Loucy (cell line): ENCODE data around the gene WHRN.

ENCODE experiments used
- H2AFZ ChIP-seq: fragments of 200-600 bp; sonication (generic); 2 replicates; pipeline ENCODE4 v1.6.0; 2016; ENCODE audit warnings: antibody characterized with exemption, mild to moderate bottlenecking, low read length, moderate library complexity
- H3F3A ChIP-seq: fragments of 200-600 bp; 2 replicates; pipeline ENCODE4 v1.6.0; 2016; ENCODE audit warnings: antibody characterized with exemption, low read depth, mild to moderate bottlenecking
- H3K27me3 ChIP-seq: fragments of 200-600 bp; sonication (generic); 2 replicates; pipeline ENCODE4 v1.6.1; 2014; ENCODE audit warnings: low read length, mild to moderate bottlenecking; ENCODE audit not compliant: insufficient read depth, poor library complexity, severe bottlenecking
- H3K36me3 ChIP-seq: fragments of 200-600 bp; sonication (generic); 2 replicates; pipeline ENCODE4 v1.6.1; 2016; ENCODE audit warnings: low read length; ENCODE audit not compliant: insufficient read depth
- H3K4me1 ChIP-seq: fragments of 200-600 bp; sonication (generic); 2 replicates; pipeline ENCODE4 v1.5.1; 2014; ENCODE audit warnings: low read length, mild to moderate bottlenecking; ENCODE audit not compliant: insufficient read depth, poor library complexity, severe bottlenecking
- H3K4me2 ChIP-seq: fragments of 200-600 bp; sonication (generic); 2 replicates; pipeline ENCODE4 v1.6.0; 2014; ENCODE audit warnings: antibody characterized with exemption, low read length, low read depth, mild to moderate bottlenecking; ENCODE audit not compliant: poor library complexity, severe bottlenecking
- H3K4me3 ChIP-seq: fragments of 200-600 bp; sonication (generic); 2 replicates; pipeline ENCODE4 v1.5.1; 2014; ENCODE audit warnings: low read length, mild to moderate bottlenecking, mixed read lengths; ENCODE audit not compliant: poor library complexity, severe bottlenecking
- H3K79me2 ChIP-seq: fragments of 200-600 bp; sonication (generic); 2 replicates; pipeline ENCODE4 v1.6.1; 2014; ENCODE audit warnings: low read length; ENCODE audit not compliant: insufficient read depth
- H3K9ac ChIP-seq: fragments of 200-600 bp; sonication (generic); 2 replicates; pipeline ENCODE4 v1.6.0; 2014; ENCODE audit warnings: mild to moderate bottlenecking, low read depth, low read length, moderate library complexity; ENCODE audit not compliant: poor library complexity, severe bottlenecking
- H3K9me2 ChIP-seq: fragments of 200-600 bp; sonication (generic); replicated peaks from 2 replicates; pipeline ENCODE4 v1.6.1; 2016; ENCODE audit warnings: low read depth, low read length, mixed read lengths
- H3K9me3 ChIP-seq: fragments of 200-600 bp; sonication (generic); 2 replicates; pipeline ENCODE4 v1.6.1; 2014; ENCODE audit warnings: mild to moderate bottlenecking, antibody characterized with exemption, low read length, low read depth; ENCODE audit not compliant: insufficient read depth
- H4K20me1 ChIP-seq: fragments of 200-600 bp; sonication (generic); 2 replicates; pipeline ENCODE4 v1.6.0; 2014; ENCODE audit warnings: antibody characterized with exemption, low read length, mild to moderate bottlenecking; ENCODE audit not compliant: insufficient read depth, poor library complexity, severe bottlenecking
- CTCF ChIP-seq: fragments of 200-600 bp; sonication (generic); conservative IDR thresholded peaks from 2 replicates; pipeline ENCODE4 v1.5.1; 2014; ENCODE audit warnings: mild to moderate bottlenecking, antibody characterized with exemption, low read length
- EZH2phosphoT487 ChIP-seq: fragments of 200-600 bp; IDR thresholded peaks from 2 replicates; pipeline ENCODE4 v1.6.1; 2018; ENCODE audit warnings: antibody characterized with exemption, mild to moderate bottlenecking, moderate library complexity, borderline replicate concordance

WHRN gene

GRCh38 chr9:114370251-114370967 lies 134.9 kb downstream of the WHRN start:
- TF ChIP-seq EZH2phosphoT487 (no peak), CTCF (no peak)
- peaks cover 60% of the 10 kb centered on the region for H3K4me1 ChIP-seq
- H3K79me2 ChIP-seq = peaks cover 50% of the 10 kb centered on the region
- H3K4me3 ChIP-seq = peak overlapping the region; percentile 73
- H2AFZ ChIP-seq = no peak overlapping the region
- H3K36me3 ChIP-seq = peaks cover 65% of the 10 kb centered on the region; the same call in 1 of the 2 replicates
- H3K4me2 ChIP-seq = peak overlapping the region; percentile 95
- peaks cover 13% of the 10 kb centered on the region; the same call in 1 of the 2 replicates for H3F3A ChIP-seq
- H4K20me1 ChIP-seq = no peaks in the 10 kb centered on the region
- peak overlapping the region; percentile 82 for H3K9ac ChIP-seq
- H3K27me3 ChIP-seq = no peaks in the 10 kb centered on the region
- H3K9me3 ChIP-seq = no peaks in the 10 kb centered on the region
- no peaks in the 10 kb centered on the region for H3K9me2 ChIP-seq

GRCh38 chr9:114369216-114370130 lies 135.8 kb downstream of the WHRN start:
- H3K36me3 ChIP-seq = peaks cover 65% of the 10 kb centered on the region; the same call in 1 of the 2 replicates
- H4K20me1 ChIP-seq = no peaks in the 10 kb centered on the region
- H3K9me2 ChIP-seq = no peaks in the 10 kb centered on the region
- peaks cover 51% of the 10 kb centered on the region for H3K4me1 ChIP-seq
- H3K27me3 ChIP-seq = no peaks in the 10 kb centered on the region
- peaks cover 13% of the 10 kb centered on the region; the same call in 1 of the 2 replicates for H3F3A ChIP-seq
- H2AFZ ChIP-seq = no peak overlapping the region
- peaks cover 41% of the 10 kb centered on the region for H3K79me2 ChIP-seq
- H3K9me3 ChIP-seq = no peaks in the 10 kb centered on the region
- TF ChIP-seq CTCF (no peak), EZH2phosphoT487 (no peak)
- H3K4me3 ChIP-seq = no peak overlapping the region
- peak overlapping the region; percentile 82 for H3K9ac ChIP-seq
- no peak overlapping the region for H3K4me2 ChIP-seq

GRCh38 chr9:114367772-114368569 lies 137.3 kb downstream of the WHRN start:
- Histone ChIP-seq H4K20me1 (no peaks in the 10 kb centered on the region), H3K4me2 (no peak overlapping the region), H3K4me1 (peaks cover 47% of the 10 kb centered on the region), H2AFZ (no peak overlapping the region), H3K9me3 (no peaks in the 10 kb centered on the region), H3K36me3 (peaks cover 71% of the 10 kb centered on the region; the same call in 1 of the 2 replicates), H3K4me3 (no peak overlapping the region), H3K9ac (no peak overlapping the region), H3K9me2 (no peaks in the 10 kb centered on the region), H3F3A (peaks cover 4% of the 10 kb centered on the region; the same call in 1 of the 2 replicates), H3K79me2 (peaks cover 32% of the 10 kb centered on the region), H3K27me3 (no peaks in the 10 kb centered on the region)
- TF ChIP-seq CTCF (no peak), EZH2phosphoT487 (no peak)
